ENCODE measurements around the gene EPC2.

- TF ChIP-seq CTCF (IDR thresholded peaks at IDR 0.05), result no peak
- TF ChIP-seq POLR2A (IDR thresholded peaks at IDR 0.05), result no peak
Measured at GRCh38 chr2:148719195-148719749, 74.7 kb downstream of the EPC2 start.
